Neural progenitor cell (in vitro differentiated cells): ENCODE measurements around the gene CAMKMT. TPM values are rescaled to one million over a fixed set of nuclear protein-coding genes. Genes with fewer than 3 reads are reported as not detected.

Experiments
- DNase-seq: peaks from one replicate; pipeline ENCODE4 v3.0.0-alpha.2; 2016; ENCODE audit warnings: low spot score
- H2AFZ ChIP-seq: fragments of 200-600 bp; sonication (generic); replicated peaks from 2 replicates; pipeline ENCODE4 v1.6.1; 2016; ENCODE audit warnings: antibody characterized with exemption
- H3F3A ChIP-seq: fragments of 200-600 bp; sonication (generic); 2 replicates; pipeline ENCODE4 v1.6.1; 2016; ENCODE audit warnings: antibody characterized with exemption, low read depth
- H3K27ac ChIP-seq: fragments of 200-600 bp; sonication (generic); 2 replicates; pipeline ENCODE4 v1.5.1; 2016; ENCODE audit warnings: mild to moderate bottlenecking
- H3K27me3 ChIP-seq: fragments of 200-600 bp; sonication (generic); 2 replicates; pipeline ENCODE4 v1.6.1; 2016; ENCODE audit warnings: mild to moderate bottlenecking, moderate library complexity
- H3K36me3 ChIP-seq: fragments of 200-600 bp; sonication (generic); 2 replicates; pipeline ENCODE4 v1.5.1; 2016
- H3K4me1 ChIP-seq: fragments of 200-600 bp; sonication (generic); 2 replicates; pipeline ENCODE4 v1.6.1; 2016; ENCODE audit warnings: mixed run types
- H3K4me2 ChIP-seq: fragments of 200-600 bp; sonication (generic); 2 replicates; pipeline ENCODE4 v1.6.1; 2016
- H3K4me3 ChIP-seq: fragments of 200-600 bp; sonication (generic); 2 replicates; pipeline ENCODE4 v1.5.1; 2016
- H3K79me2 ChIP-seq: fragments of 200-600 bp; sonication (generic); 2 replicates; pipeline ENCODE4 v1.6.1; 2016; ENCODE audit warnings: low read depth
- H3K9ac ChIP-seq: fragments of 200-600 bp; sonication (generic); 2 replicates; pipeline ENCODE4 v1.6.1; 2016
- H3K9me3 ChIP-seq: fragments of 200-600 bp; sonication (generic); 2 replicates; pipeline ENCODE4 v1.5.1; 2016; ENCODE audit warnings: low read depth
- H4K20me1 ChIP-seq: fragments of 200-600 bp; sonication (generic); 2 replicates; pipeline ENCODE4 v1.6.1; 2016; ENCODE audit warnings: low read depth
- H3K27ac Mint-ChIP-seq: 3 replicates; pipeline ENCODE4 v1.8.0; 2021; ENCODE audit warnings: mixed read lengths
- H3K27me3 Mint-ChIP-seq: 2 replicates; pipeline ENCODE4 v1.8.0; 2022; ENCODE audit warnings: low read depth, mild to moderate bottlenecking, inconsistent platforms, moderate library complexity, mixed read lengths; ENCODE audit not compliant: insufficient read depth
- H3K36me3 Mint-ChIP-seq: 3 replicates; pipeline ENCODE4 v1.8.0; 2021; ENCODE audit warnings: mixed read lengths
- H3K4me1 Mint-ChIP-seq: 3 replicates; pipeline ENCODE4 v1.8.0; 2021; ENCODE audit warnings: mixed read lengths
- H3K4me3 Mint-ChIP-seq: 3 replicates; pipeline ENCODE4 v1.8.0; 2021; ENCODE audit warnings: mild to moderate bottlenecking, moderate library complexity, mixed read lengths
- H3K9me3 Mint-ChIP-seq: 3 replicates; pipeline ENCODE4 v1.8.0; 2020; ENCODE audit warnings: mixed read lengths
- EZH2 ChIP-seq: fragments of 200-600 bp; sonication (generic); IDR thresholded peaks from 2 replicates; pipeline ENCODE4 v1.6.1; 2017; ENCODE audit warnings: antibody characterized with exemption, mild to moderate bottlenecking, moderate library complexity
- EZH2phosphoT487 ChIP-seq: fragments of 200-600 bp; sonication (generic); IDR thresholded peaks from 2 replicates; pipeline ENCODE4 v1.6.1; 2017; ENCODE audit warnings: antibody characterized with exemption
- total RNA-seq: library from RNA; depleted of rRNA; stranded (reverse); fragments of >200 nt; gene quantifications from 2 replicates; pipeline ENCODE4 v1.2.3, GENCODE V29; 2015; ENCODE audit warnings: low replicate concordance
- TF ChIP-seq, protein P1 (sequence below): fragments of 200-600 bp; sonication (generic); IDR thresholded peaks from 2 replicates; pipeline ENCODE4 v1.5.1; 2017; ENCODE audit warnings: antibody characterized with exemption, mild to moderate bottlenecking

Gene CAMKMT
- total RNA-seq, 1 donor from 2014 or later: 28.5 TPM

- H3K4me1 Mint-ChIP-seq: peaks cover 23% of the 10 kb centered on the region
- H3K27ac Mint-ChIP-seq: no peak overlapping the region
- Histone ChIP-seq H3K4me3 (no peak overlapping the region), H3K27me3 (no peaks in the 10 kb centered on the region), H3K4me2 (no peak overlapping the region), H3K27ac (no peak overlapping the region), H4K20me1 (no peaks in the 10 kb centered on the region), H3F3A (peaks cover 35% of the 10 kb centered on the region), H3K36me3 (no peaks in the 10 kb centered on the region), H3K9ac (no peak overlapping the region), H3K4me1 (peaks cover 59% of the 10 kb centered on the region), H3K9me3 (no peaks in the 10 kb centered on the region), H2AFZ (no peak overlapping the region), H3K79me2 (peaks cover 4% of the 10 kb centered on the region)
- TF ChIP-seq, protein P1, sequence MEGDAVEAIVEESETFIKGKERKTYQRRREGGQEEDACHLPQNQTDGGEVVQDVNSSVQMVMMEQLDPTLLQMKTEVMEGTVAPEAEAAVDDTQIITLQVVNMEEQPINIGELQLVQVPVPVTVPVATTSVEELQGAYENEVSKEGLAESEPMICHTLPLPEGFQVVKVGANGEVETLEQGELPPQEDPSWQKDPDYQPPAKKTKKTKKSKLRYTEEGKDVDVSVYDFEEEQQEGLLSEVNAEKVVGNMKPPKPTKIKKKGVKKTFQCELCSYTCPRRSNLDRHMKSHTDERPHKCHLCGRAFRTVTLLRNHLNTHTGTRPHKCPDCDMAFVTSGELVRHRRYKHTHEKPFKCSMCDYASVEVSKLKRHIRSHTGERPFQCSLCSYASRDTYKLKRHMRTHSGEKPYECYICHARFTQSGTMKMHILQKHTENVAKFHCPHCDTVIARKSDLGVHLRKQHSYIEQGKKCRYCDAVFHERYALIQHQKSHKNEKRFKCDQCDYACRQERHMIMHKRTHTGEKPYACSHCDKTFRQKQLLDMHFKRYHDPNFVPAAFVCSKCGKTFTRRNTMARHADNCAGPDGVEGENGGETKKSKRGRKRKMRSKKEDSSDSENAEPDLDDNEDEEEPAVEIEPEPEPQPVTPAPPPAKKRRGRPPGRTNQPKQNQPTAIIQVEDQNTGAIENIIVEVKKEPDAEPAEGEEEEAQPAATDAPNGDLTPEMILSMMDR: no peak
- no peak for TF ChIP-seq EZH2phosphoT487
- TF ChIP-seq EZH2: no peak
- no peaks in the 10 kb centered on the region for H3K36me3 Mint-ChIP-seq
- no peak overlapping the region for H3K4me3 Mint-ChIP-seq
- peaks cover 3% of the 10 kb centered on the region for H3K27me3 Mint-ChIP-seq
- no peak for DNase-seq
- H3K9me3 Mint-ChIP-seq: no peaks in the 10 kb centered on the region
Measured at GRCh38 chr2:44679584-44679983, 317.8 kb downstream of the CAMKMT start.

DNA sequence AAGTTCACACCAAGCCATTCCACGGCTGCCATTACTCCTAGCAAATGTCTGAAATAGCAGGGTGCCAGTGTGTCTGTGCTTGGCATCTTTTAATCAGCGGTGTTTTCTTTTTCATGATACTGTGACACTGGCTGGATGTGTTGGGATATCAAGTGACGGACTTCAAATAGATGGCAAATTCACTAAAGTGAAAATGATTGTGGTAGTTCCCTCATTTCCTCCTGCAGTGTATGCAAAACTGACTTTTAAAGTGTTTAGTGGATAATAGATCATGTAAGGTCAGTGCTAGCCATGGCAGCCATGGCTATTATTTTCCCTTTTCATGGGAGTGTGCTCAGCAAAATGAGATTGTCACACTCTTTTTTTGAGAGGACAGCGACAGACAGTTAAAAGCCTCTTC is 318.2 kb downstream of the CAMKMT start:
- Histone ChIP-seq H3K36me3 (no peaks in the 10 kb centered on the region), H3K27ac (peak overlapping the region; percentile 35), H3K27me3 (no peaks in the 10 kb centered on the region), H3K79me2 (peaks cover 4% of the 10 kb centered on the region), H3K4me3 (no peak overlapping the region), H3K4me1 (peaks cover 55% of the 10 kb centered on the region), H2AFZ (no peak overlapping the region), H3K9me3 (no peaks in the 10 kb centered on the region), H3F3A (peaks cover 31% of the 10 kb centered on the region), H4K20me1 (no peaks in the 10 kb centered on the region), H3K9ac (no peak overlapping the region), H3K4me2 (no peak overlapping the region)
- Mint-ChIP-seq H3K36me3 (no peaks in the 10 kb centered on the region), H3K4me3 (no peak overlapping the region), H3K27ac (no peak overlapping the region), H3K9me3 (no peaks in the 10 kb centered on the region), H3K4me1 (peaks cover 23% of the 10 kb centered on the region), H3K27me3 (peaks cover 3% of the 10 kb centered on the region)
- TF ChIP-seq, protein P1: no peak
- TF ChIP-seq EZH2 (no peak), EZH2phosphoT487 (no peak)
- DNase-seq: no peak

DNA sequence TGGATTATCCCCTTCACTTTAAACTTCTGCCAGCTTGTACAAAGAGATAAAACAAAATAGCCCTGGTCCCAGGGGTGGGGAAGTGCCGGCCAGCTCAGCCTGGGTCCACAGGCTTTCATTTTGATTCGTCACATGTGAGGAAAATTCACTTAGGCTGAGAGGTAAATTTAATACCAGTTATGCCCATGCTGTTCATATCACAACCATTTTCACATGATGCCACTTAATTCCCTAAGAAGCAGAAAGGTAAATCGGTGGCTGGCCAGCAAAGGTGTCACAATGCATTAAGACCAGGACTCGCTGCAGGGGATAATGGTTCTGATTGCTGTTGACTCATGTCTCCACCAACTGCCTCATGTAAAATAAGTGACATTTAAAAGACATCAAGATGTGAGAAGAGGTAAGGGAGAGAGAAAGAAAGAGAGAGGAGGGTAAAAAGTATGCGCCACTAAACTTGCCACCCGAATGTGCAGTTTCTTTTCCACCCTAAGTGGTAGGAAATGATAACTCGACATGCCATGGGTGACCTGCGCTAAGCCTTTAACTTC is 318.8 kb downstream of the CAMKMT start:
- Mint-ChIP-seq H3K4me3 (no peak overlapping the region), H3K27me3 (peaks cover 3% of the 10 kb centered on the region), H3K27ac (no peak overlapping the region), H3K9me3 (no peaks in the 10 kb centered on the region), H3K4me1 (peaks cover 23% of the 10 kb centered on the region), H3K36me3 (no peaks in the 10 kb centered on the region)
- DNase-seq: no peak
- peaks cover 4% of the 10 kb centered on the region for H3K79me2 ChIP-seq
- H3K27me3 ChIP-seq: no peaks in the 10 kb centered on the region
- H2AFZ ChIP-seq: no peak overlapping the region
- no peaks in the 10 kb centered on the region for H3K36me3 ChIP-seq
- H3K27ac ChIP-seq: peak overlapping the region; percentile 35
- H3F3A ChIP-seq: peaks cover 26% of the 10 kb centered on the region
- H3K9me3 ChIP-seq: no peaks in the 10 kb centered on the region
- peaks cover 53% of the 10 kb centered on the region for H3K4me1 ChIP-seq
- no peak overlapping the region for H3K4me3 ChIP-seq
- H3K9ac ChIP-seq: no peak overlapping the region
- TF ChIP-seq, protein P1: no peak
- no peak for TF ChIP-seq EZH2
- no peak for TF ChIP-seq EZH2phosphoT487
- peak overlapping the region; percentile 58 for H3K4me2 ChIP-seq
- no peaks in the 10 kb centered on the region for H4K20me1 ChIP-seq
